GM21526 (cell line): ENCODE measurements around the gene CCNQ.

Experiments used
- ATAC-seq: cut with Tn5 transposase; IDR thresholded peaks from one replicate; pipeline ENCODE4 v1.9.1; 2021; ENCODE audit warnings: moderate library complexity; ENCODE audit not compliant: unreplicated experiment, low FRiP score

The CCNQ gene

DNA sequence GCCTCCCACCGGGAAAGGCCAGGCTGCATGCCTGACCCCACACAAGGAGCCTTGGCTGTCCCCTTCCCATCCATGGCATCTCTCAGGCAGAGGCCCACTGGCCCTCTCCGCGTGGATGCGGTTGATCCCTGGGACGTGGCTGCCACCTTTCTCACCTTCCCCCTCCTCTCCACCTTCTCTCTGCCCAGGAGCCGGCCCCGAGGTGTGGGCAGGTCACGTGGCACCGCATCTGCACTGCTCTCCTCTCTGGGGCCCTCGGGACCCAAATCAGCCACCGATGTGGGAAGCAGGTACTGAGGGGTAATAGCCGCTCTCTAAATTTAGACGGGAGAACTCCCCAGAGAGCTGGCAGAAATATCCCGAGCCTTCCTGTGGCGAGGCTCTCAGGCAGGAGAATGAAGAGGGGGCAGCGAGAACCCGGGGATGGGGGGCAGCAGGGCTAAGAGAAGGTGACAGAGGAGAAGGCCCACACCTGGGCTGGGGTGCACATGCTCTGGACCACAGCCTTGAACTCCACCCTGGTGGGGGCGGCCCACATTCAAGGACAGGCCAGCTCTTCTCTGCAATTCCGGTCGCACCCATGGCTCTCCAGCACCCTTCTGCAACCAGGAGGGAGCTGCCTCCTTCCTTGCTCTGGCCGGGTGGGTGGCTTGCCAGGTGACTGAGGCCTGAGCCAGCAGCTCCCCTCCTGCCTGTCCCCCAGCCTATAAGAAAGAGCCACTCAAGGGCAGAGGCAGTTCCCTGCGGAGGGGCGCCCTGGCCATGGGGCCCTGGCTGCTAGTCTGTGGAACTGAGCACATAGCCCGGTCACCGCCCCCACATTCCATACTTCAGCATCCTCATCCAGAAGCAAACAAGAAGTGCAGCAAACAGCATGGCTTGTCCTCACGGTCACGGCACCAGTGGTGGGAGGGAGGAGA lies 38.4 kb upstream of the CCNQ start:
- no peak for ATAC-seq

DNA sequence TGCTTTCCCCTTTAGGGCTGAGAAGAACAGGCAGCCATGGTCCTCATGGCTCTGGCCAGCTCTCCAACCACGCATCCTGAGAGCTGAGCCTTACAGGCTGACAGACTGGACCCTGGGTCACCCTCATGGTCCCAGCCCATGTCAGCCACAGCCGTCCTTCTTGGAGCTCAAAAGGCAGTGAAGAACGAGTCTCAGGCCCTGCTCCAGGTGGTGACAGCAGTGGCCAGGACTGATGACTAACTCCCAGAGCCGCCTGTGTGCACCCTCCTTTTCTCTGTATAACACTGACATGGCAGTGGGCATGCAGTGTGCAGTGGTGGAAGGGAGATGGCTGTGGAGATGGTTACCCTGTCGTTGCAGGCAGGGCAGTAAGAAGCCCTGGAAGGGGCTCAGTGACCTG lies 37.8 kb upstream of the CCNQ start:
- no peak for ATAC-seq

DNA sequence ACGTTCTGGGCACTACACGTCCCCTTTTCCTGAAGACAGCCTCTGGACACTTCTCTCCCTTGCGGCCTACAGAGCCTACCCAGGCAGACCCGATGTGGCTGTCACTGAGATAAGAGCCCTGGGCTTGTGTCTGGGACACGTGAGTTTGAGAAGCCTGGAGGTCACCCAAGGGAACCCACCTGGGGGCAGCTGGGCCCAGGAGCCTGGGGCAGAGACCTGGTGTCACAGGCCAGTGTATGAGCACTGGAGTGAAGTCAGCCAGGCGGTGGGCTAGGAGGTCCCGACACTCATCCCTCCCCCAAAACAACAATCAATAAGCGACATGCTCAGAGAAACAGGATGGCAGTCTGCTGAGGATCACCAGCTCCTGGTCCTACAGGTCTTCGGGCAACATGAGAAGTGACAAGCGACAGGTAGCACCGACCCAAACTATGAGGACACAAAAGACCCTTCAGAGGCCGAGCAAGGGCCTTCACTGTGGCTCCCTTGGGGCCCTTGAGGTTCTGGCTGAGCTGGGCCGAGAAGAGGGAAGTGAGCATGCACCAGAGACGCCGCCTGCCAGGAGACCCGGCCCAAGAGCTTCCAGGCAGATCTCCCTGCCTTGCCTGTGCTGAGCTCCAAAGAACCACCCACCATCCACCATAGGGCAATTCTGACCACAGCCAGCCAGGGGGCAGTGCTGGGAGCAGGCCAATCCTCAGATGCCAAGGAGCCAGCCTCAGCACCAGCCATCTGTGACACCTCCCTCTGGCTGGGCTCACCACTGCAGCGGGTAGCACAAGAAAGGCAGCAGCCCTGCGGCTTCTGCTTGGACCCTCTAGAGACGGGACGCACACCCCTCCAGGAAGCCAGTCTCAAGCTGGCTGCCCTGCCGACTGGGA lies 37.1 kb upstream of the CCNQ start:
- no peak for ATAC-seq

DNA sequence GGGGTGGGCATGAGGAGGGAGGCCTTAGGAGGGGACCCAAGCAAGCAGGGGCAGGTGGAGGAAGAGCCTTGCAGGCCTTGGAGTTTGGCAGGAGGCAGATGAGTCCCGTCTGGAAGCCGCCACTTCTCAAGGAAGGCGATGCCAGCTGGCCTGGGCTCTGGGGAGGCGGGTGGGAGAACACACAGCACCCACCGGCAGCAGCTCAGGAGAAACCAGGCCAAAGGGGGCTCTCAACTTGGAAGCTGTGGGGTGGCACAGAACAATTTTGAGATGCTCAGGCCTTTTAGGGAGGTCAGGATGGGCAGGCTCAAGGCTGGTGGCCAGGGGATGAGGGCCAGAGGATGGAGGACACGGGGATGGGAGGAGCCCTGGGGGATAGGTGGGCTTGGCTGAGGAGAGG lies 36.4 kb upstream of the CCNQ start:
- no peak for ATAC-seq

DNA sequence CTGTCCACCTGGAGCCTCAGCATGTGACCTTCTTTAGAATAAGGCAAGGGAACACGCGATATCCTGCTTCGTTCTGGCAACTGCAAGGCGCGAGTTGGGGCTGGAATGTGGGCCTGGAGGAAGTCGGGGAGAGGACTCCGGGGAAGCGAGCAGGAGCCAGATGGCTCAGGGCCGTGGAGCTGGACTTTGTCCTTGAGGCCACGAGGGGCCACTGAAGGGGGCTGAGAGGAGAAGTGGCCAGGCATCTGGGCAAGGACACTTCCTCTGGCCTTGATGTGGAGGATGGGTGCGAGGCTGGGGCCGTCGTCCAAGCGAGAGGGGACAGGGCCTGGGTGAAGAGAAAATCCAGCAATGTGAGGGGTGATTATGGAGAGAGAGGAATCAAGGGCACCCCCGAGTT lies 35.9 kb upstream of the CCNQ start:
- ATAC-seq = no peak

DNA sequence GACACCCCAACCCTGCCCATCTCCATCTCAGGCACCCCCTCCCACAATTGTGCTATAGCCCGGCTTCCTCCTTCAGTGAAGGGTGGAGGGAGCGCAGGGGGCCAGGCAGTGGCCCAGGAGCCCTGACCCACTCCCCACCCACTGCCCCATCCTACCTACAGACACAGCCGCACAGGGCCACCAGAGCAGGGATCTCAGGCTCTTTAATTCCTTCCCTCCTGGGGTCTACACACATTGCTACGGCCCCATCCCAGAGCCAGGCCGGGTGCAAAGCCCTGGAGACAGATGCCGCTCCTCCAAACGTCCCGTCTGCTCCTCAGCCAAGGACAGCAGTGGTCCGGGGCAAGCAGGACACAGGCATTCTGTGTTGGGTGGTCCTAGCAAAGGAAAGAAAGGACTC lies 35.3 kb upstream of the CCNQ start:
- no peak for ATAC-seq

DNA sequence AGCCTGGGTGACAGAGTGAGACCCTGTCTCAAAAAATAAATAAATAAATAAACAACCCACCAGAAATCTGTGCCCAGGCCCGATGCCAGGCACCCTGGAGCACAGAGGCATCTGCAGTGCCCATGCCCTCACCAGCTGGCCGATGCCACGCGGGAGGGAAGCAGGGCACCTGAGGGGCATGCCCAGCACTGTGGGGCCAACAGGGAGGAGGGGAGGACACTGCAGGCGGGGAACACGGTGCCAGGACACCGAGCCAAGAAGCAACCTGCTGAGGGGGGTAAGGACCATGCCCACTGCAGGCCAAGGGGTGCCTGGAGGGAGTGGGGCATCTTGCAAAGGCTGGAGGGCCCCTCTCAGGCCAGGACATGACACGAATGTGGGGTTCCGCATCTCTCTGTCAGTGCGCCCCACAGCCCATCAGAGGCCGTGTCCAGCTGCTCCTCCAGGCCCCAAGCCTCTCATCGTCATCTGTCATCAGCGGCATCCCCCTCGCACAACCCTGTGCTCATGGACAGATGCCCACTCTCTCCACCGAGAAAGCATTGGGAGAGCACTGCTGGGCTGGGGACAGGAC lies 34.8 kb upstream of the CCNQ start:
- ATAC-seq = no peak

DNA sequence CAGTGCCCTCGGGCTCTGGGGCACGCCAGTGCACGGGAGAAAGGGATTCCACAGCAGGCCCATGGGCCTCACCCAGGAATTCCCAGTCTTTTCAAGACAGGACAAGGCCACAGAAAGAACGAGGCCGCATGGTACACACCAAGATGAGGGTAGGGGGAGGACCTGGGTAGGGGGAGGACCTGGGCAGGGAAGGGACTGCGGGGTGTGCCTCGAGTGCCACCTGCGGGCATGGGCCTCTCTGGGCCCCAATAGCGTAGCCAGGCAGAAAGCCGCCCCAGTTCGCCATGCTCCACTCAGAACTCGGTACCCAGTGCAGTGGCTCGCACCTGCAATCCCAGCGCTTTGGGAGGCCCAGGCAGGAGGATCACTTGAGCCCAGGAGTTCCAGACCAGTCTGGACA lies 34.1 kb upstream of the CCNQ start:
- no peak for ATAC-seq

DNA sequence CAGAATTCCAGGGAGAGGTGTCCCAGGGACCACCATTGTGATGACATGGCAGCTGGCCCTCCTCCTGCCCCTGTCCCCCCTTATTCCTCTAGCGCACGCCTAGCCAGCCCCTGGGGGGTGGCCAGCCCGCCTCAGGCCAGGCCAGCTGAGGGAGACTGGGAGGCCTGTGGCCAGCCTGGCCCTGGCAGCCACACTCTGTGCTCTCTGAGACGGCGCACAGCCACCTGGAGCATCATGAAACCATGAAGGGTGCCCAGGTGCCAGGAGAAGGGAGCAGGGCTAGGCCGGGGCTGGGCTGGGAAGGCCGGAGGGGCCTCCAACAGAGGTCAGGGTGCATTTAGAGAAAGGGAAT lies 33.6 kb upstream of the CCNQ start:
- no peak for ATAC-seq

DNA sequence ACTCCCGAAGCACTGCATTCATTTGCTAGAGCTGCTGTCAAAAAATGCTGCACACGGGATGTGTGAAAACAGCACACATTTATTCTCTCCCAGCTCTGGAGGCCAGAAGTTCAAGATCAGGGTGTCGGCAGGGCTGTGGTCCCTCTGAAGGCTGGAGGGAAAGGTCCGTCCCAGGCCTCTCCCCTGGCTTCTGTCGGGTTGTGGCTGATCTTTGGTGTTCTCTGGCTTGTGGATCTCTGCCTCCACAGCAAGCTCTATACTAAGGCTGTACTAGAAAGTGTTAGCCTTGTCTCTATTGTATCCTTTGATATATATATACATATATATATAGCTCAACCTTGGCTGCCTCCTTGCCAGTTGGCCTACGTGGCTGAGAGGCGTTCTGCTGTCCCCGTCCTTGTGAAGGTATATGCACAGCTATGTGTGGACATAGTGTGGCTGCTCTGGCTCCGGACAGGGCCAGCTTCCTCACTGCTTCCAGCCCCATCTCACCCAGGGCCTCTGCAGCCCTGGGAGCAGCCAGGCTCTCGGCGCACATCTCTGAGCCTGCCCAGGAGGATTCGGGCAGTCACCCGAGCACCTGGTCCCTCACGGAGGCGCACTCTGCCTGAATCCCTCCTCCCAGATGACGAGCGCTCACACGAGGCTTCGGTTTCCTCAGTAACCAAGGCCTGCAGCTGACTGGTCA lies 33.1 kb upstream of the CCNQ start:
- no peak for ATAC-seq

DNA sequence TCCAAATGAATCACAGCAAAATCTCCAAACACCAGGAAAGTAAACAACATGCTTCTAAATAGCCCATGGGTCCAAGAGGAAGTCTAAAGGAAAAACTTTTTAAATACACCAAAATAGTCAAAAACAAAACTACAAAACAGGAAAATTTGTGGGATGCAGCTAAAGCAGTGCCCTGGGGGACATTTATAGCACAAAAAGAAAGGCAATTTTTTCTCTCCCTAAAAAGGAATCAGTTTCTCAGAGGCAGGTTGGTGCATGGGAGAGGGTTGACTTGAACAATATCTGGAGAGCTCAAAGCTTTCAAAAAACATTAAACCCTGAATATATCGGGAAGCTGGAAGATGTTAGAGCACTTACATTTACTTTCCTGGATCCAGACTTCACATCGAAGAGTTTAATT lies 32.4 kb upstream of the CCNQ start:
- no peak for ATAC-seq

DNA sequence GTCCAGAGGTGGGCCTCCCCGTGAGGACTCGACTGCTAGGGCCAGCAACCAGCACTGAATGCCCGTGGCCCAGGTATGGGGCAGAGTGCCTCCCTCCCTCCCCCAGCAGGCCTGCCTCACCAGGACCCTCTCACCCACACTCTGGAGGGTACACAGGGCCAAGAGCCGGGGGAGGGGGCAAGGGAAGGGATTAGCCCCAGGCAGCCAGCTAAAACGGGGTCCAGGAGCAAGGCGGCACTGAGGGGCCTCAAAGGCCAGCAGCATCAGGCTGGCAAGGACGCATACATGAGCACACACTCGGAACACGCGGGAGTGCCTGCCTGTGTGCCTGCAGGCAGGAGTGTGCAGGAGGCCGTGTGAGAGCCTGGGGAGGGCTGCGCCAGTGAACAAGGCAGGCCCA lies 29.7 kb upstream of the CCNQ start:
- ATAC-seq = no peak

DNA sequence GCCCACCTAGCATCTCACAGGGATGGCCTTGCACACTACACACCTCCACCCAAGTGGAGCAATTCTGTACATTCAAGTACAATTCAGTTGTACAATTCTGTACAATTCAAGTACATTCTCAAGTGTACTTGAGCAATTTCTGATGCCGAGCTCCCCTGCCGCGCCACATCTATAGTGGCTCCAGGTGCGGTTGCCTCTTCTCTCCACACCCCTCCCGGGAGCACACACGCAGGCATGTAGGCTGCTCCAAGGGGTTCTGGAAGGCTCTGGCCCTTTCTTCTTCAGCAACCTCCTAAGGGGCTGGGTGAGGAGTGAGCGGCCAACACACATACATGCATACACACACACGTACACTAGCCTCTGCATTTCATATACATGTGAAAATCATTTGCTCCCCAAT lies 29.2 kb upstream of the CCNQ start:
- no peak for ATAC-seq

DNA sequence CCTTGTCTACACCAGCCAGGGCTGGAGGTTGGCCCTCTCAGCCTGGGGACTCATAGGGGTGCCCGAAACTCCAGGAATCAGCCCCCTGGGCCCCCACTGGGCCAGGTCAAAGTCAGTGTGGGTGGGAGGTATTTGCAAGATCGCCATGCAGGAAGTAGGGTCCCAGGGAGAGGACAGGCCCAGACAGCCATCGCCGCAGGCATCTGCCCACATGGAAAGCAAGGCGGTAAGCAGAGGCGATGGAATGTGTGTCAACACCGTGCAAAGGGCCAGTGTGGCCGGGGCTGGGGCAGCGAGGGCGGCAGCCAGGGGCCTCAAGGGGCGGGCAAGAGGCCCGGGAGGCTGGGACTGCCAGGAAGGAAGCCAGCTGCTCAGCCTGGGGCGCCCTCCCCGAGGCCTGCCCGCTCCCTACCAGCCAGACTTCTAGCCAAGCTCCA lies 28.8 kb upstream of the CCNQ start:
- ATAC-seq = no peak

DNA sequence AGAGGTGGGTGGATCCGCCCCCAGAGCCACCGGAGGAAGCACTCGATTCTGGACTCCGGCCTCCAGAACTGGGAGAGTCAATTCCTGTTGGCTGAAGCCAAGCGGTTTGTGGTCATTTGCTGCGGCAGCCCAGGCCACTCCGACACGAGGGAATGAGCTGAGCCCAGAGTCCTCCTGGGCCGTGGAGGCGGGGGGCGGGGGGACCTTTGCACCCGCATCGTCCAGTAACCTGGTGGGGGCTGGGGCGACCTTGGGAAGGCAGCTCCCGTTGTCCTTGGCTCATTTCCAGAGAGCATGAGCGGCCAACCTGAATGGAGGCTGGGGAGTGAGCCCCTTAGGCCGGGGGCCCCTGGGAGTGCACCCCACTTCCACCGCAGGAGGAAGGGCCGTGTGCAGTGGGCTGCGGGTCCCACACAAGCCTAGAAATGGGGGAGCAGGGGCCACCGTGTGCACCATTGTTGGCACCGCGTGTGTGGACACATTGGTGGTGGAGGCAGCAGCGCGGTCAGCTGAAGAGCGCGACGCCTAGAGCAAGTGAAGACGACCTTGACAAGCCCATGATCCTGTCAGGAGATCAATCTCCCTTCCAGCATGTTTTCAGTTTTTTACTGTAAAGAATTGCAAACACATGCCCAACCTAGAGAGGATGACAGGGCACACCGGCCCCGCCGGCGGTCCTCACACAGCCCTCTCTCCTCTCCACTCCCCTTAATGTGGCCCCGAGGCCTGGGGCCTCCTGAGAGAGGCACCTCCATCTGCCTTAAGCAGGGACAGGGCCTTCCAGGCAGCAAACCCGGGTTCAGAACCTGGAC lies 28.1 kb upstream of the CCNQ start:
- ATAC-seq = no peak

DNA sequence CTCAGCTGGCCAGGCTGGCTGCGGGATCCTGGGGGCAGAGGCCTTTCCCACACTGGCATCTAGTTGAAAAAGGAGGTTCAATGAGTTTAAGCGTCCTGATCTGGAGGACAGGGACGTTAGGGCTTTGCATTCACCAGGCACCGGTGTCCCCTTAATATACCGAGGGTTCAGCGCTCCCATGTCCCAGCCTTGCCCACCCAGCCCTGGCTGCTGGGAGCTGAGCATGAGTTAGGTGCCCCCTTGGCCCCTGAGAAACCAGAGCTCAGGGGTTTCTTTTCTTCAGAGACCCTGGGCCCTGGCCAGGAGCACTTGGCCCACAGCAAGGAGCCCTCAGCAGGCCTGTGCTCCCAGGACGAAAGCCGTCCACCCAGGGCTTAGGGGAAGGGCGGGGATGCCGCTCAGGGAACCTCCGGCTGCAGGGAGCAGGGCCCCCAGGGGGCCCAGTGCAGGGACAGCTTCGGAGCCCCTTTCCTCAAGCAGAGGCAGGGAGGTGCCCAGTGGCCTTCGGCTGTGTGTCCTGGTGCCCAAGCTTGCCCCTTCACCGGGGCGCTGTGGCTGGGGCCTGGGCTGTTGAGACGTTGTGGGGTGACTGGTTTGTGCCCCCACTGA lies 27.2 kb upstream of the CCNQ start:
- no peak for ATAC-seq

DNA sequence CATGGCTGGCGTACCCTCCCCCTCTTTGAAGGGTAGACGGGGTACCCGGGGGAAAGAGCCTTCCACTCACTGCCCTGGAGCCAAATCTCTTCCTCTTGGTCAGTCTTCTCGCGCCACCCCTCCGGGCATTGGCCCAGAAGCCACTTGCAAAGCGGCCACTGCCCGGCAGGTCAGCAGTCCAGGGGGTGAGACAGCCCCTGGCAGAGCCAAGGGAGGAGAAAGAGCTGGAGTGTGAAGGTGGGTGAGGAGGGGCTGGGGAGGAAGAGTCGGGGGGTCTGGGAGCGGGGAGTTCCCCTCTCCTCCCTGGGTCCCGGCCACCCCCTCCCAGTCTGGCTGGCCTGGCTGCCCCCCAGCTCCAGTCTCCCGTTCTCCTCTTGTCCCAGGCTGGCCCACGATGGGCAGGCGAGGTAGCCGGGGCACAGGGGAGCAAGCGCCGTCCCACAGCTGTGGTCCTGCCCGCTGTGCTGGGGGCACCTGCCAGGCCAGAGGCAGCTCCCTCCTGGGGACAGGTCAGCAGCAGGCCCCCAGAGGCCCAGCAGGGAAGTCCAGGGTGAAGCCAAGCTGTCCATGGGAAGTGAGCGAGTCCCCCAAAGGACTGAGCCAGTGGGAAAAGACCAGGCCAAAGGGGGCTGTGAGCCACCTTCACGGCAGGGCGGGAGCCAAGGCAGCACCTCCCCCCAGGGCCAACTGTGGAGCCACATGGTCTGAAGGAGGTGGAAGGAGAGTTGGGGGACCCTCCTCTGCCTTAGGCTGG lies 26.5 kb upstream of the CCNQ start:
- no peak for ATAC-seq

DNA sequence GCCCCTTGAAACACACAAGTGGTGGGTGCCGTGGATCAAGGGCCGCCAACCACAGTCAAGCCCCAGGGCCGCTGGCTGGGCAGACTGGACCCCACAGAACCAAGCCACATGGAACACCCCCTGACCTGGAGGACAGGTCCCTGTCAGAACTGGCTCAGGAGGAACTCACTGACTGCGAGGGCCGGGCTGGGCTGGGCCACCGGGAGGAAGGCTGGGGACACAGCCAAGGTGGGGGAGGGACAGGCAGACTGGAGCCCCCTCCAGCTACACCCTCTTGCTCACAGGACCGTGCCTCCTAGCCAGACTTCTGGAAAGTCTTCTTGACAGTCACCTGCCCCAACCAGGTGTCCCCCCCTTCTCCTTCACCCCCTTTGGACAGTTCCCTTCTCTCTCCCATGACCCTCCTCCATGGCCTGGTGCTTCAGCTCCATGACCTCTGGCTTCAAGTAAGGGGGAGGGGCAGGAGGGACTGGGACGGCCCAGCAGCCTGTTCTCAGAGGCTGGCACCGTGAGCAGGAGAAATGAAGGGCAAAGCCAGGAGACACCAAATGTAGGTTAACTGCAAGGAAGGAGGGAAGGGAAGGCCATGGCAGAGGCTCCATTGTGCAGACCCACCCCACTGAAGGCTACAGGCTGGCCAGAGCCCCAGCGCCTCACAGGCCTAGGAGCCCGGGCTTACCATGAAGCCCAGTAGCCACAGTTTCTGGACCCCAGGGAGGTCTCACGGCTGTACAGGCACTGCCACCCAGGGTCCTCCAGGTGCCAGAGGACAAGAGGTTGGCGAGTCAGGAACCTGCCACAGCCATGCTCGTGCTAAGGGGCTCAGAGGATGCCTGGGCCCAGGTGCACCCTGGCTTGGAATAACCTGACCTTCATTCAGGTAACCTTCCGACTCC lies 25.5 kb upstream of the CCNQ start:
- no peak for ATAC-seq
